H1 (cell line): Measurements from ENCODE around the gene NPHP4. TPM values are rescaled to one million over a fixed set of nuclear protein-coding genes. Genes with fewer than 3 reads are reported as not detected.

ENCODE experiments used
- CTCF ChIA-PET: fragments of 300-600 bp; sonication (Branson Sonifier 250); formaldehyde crosslinking; loops from one replicate; lab custom pipeline; 2021; ENCODE audit not compliant: partially characterized antibody; lab: Charles Lee
- POLR2A ChIA-PET: fragments of 300-600 bp; sonication (Branson Sonifier 250); formaldehyde crosslinking; loops from one replicate; lab custom pipeline; 2021; ENCODE audit warnings: inconsistent platforms; ENCODE audit not compliant: partially characterized antibody; lab: Charles Lee
- DNase-seq, 2 experiments: peaks; one replicate each; pipeline versions ENCODE4 v3.0.0 to v3.0.0-alpha.2; 2010 to 2022; ENCODE audit warnings: low spot score in 2 of 2, low read depth in 1 of 2, mixed read lengths in 1 of 2
- FAIRE-seq: peaks from 2 replicates; lab custom pipeline; 2011; peaks lifted over from hg19 to GRCh38; lab: Jason Lieb, UNC
- H2AFZ ChIP-seq: 2 replicates; pipeline ENCODE4 v1.8.1; 2012; ENCODE audit warnings: low read length, inconsistent platforms
- H2AK5ac ChIP-seq: 2 replicates; pipeline ENCODE4 v1.6.1; 2013; ENCODE audit warnings: low read depth, low read length
- H2BK120ac ChIP-seq: replicated peaks from 2 replicates; pipeline ENCODE3; 2013; ENCODE audit warnings: low read depth, low read length, inconsistent platforms
- H2BK12ac ChIP-seq: 2 replicates; pipeline ENCODE4 v1.6.1; 2013; ENCODE audit warnings: low read depth, low read length
- H2BK15ac ChIP-seq: 2 replicates; pipeline ENCODE4 v1.6.1; 2013; ENCODE audit warnings: low read length
- H2BK20ac ChIP-seq: 2 replicates; pipeline ENCODE4 v1.6.1; 2013; ENCODE audit warnings: low read length
- H2BK5ac ChIP-seq: 2 replicates; pipeline ENCODE4 v1.6.1; 2013; ENCODE audit warnings: low read depth, low read length
- H3K14ac ChIP-seq: 2 replicates; pipeline ENCODE4 v1.6.1; 2013; ENCODE audit warnings: inconsistent platforms; ENCODE audit not compliant: insufficient read length
- H3K18ac ChIP-seq: 2 replicates; pipeline ENCODE4 v1.6.1; 2013; ENCODE audit warnings: low read length; ENCODE audit errors: extremely low read depth
- H3K23ac ChIP-seq: 2 replicates; pipeline ENCODE4 v1.6.1; 2013; ENCODE audit warnings: inconsistent platforms; ENCODE audit not compliant: insufficient read length
- H3K23me2 ChIP-seq: 2 replicates; pipeline ENCODE4 v1.6.1; 2013; ENCODE audit warnings: low read depth, low read length
- H3K27ac ChIP-seq: 2 replicates; pipeline ENCODE4 v1.6.1; 2011; ENCODE audit warnings: low read depth, low read length, inconsistent platforms
- H3K27me3 ChIP-seq, 4 experiments: replicated peaks in 1 of 4; 1 replicate in 1 of 4; 2 replicates in 3 of 4; pipeline versions ENCODE4 v1.6.1 to v1.8.1; 2011 to 2013; ENCODE audit warnings: low read length in 3 of 4, mild to moderate bottlenecking in 3 of 4, inconsistent platforms in 2 of 4, mixed read lengths in 2 of 4, moderate library complexity in 1 of 4; ENCODE audit not compliant: control insufficient read depth in 3 of 4, insufficient read depth in 3 of 4; ENCODE audit errors: extremely low read depth in 1 of 4
- H3K36me3 ChIP-seq, 4 experiments: 2 replicates each; pipeline versions ENCODE4 v1.6.1 to v1.8.1; 2011 to 2013; ENCODE audit warnings: mild to moderate bottlenecking in 4 of 4, low read length in 3 of 4, moderate library complexity in 2 of 4, control low read depth in 1 of 4, inconsistent platforms in 1 of 4; ENCODE audit not compliant: insufficient read depth in 4 of 4, control insufficient read depth in 2 of 4
- H3K4ac ChIP-seq: replicated peaks from 2 replicates; pipeline ENCODE3; 2013; ENCODE audit warnings: low read length, low read depth, mixed read lengths, inconsistent platforms; ENCODE audit not compliant: insufficient read length
- H3K4me1 ChIP-seq, 4 experiments: replicated peaks in 1 of 4; 1 replicate in 1 of 4; 2 replicates in 3 of 4; pipeline versions ENCODE4 v1.6.1 to v1.8.1; 2011 to 2013; ENCODE audit warnings: low read length in 3 of 4, inconsistent platforms in 2 of 4, mixed read lengths in 1 of 4; ENCODE audit not compliant: insufficient read depth in 4 of 4, control insufficient read depth in 3 of 4
- H3K4me2 ChIP-seq, 2 experiments: 2 replicates each; pipeline versions ENCODE4 v1.6.1 to v1.8.1; 2011 to 2013; ENCODE audit warnings: low read depth in 2 of 2, low read length in 2 of 2, control low read depth in 1 of 2, inconsistent platforms in 1 of 2, mild to moderate bottlenecking in 1 of 2; ENCODE audit not compliant: insufficient read depth in 1 of 2
- H3K4me3 ChIP-seq, 4 experiments: fragments of 200-600, 300-600 bp in 1 of 4; sonication (generic), shearing (Covaris generic), sonication (Bioruptor Twin) in 1 of 4; 2 replicates each; pipeline versions ENCODE4 v1.5.1 to v1.8.1; 2011 to 2016; ENCODE audit warnings: low read length in 4 of 4, low read depth in 3 of 4, control low read depth in 2 of 4, inconsistent platforms in 2 of 4, mild to moderate bottlenecking in 2 of 4, mixed read lengths in 1 of 4, moderate library complexity in 1 of 4; ENCODE audit not compliant: insufficient read depth in 2 of 4; ENCODE audit errors: extremely low read depth in 1 of 4
- H3K56ac ChIP-seq: replicated peaks from 2 replicates; pipeline ENCODE3; 2013; ENCODE audit warnings: low read depth, mild to moderate bottlenecking, mixed read lengths, low read length, inconsistent platforms; ENCODE audit not compliant: insufficient read length
- H3K79me1 ChIP-seq: 2 replicates; pipeline ENCODE4 v1.6.1; 2013; ENCODE audit warnings: low read depth, low read length, control low read depth
- H3K79me2 ChIP-seq, 2 experiments: 2 replicates each; pipeline versions ENCODE4 v1.6.1 to v1.8.1; 2012 to 2013; ENCODE audit warnings: low read length in 2 of 2, mild to moderate bottlenecking in 2 of 2, inconsistent platforms in 1 of 2; ENCODE audit not compliant: insufficient read depth in 2 of 2, control insufficient read depth in 1 of 2
- H3K9ac ChIP-seq, 4 experiments: replicated peaks in 1 of 4; 1 replicate in 1 of 4; 2 replicates in 3 of 4; pipeline versions ENCODE4 v1.6.1 to v1.8.1; 2011 to 2013; ENCODE audit warnings: low read depth in 3 of 4, low read length in 3 of 4, control low read depth in 2 of 4, mild to moderate bottlenecking in 2 of 4, moderate library complexity in 2 of 4, inconsistent platforms in 1 of 4; ENCODE audit errors: extremely low read depth in 1 of 4
- H3K9me3 ChIP-seq, 2 experiments: 2 replicates each; pipeline versions ENCODE4 v1.6.1 to v1.8.1; 2012 to 2013; ENCODE audit warnings: mild to moderate bottlenecking in 2 of 2, moderate library complexity in 2 of 2, control low read depth in 1 of 2, inconsistent platforms in 1 of 2, low read depth in 1 of 2, low read length in 1 of 2, mixed read lengths in 1 of 2; ENCODE audit not compliant: insufficient read depth in 2 of 2
- H4K20me1 ChIP-seq, 2 experiments: replicated peaks in 1 of 2; 2 replicates each; pipeline versions ENCODE3 to v1.8.1; 2011 to 2013; ENCODE audit warnings: inconsistent platforms in 2 of 2, low read length in 2 of 2, mild to moderate bottlenecking in 1 of 2; ENCODE audit not compliant: insufficient read depth in 2 of 2, control insufficient read depth in 1 of 2
- H4K5ac ChIP-seq: 2 replicates; pipeline ENCODE4 v1.6.1; 2013; ENCODE audit warnings: low read length, low read depth, mixed read lengths, inconsistent platforms; ENCODE audit not compliant: insufficient read length
- H4K8ac ChIP-seq: 2 replicates; pipeline ENCODE4 v1.8.0; 2013; ENCODE audit warnings: mild to moderate bottlenecking, moderate library complexity, low read length, inconsistent platforms; ENCODE audit not compliant: insufficient read depth; ENCODE audit errors: extremely low read depth
- H4K91ac ChIP-seq: replicated peaks from 2 replicates; pipeline ENCODE3; 2013; ENCODE audit warnings: low read length, mixed read lengths, inconsistent platforms; ENCODE audit not compliant: insufficient read length
- E2F6 ChIP-seq: IDR thresholded peaks from 2 replicates; pipeline ENCODE4 v1.6.1; 2012; ENCODE audit warnings: inconsistent platforms
- EP300 ChIP-seq, 2 experiments: IDR thresholded peaks; 1 replicate in 1 of 2; 2 replicates in 1 of 2; pipeline ENCODE4 v1.6.1; 2011 to 2012; ENCODE audit warnings: low read depth in 2 of 2, low read length in 2 of 2, mild to moderate bottlenecking in 2 of 2, borderline replicate concordance in 1 of 2, inconsistent platforms in 1 of 2, moderate library complexity in 1 of 2
- NRF1 ChIP-seq: IDR thresholded peaks from 2 replicates; pipeline ENCODE4 v1.6.1; 2011; ENCODE audit warnings: mild to moderate bottlenecking, low read depth, low read length, improper control_type of control experiment
- WGBS, 2 experiments: shearing (Covaris generic) in 1 of 2; methylation state at CpG; one replicate each; pipeline versions ENCODE4 v1.1.6 to v1.1.7; 2013 to 2015; ENCODE audit warnings: low lambda C conversion rate in 2 of 2, mixed read lengths in 2 of 2, inconsistent platforms in 1 of 2, low coverage in 1 of 2, missing lambda C conversion rate in 1 of 2; ENCODE audit not compliant: insufficient replicate concordance in 2 of 2, insufficient coverage in 1 of 2, insufficient read length in 1 of 2; ENCODE audit errors: extremely low coverage in 1 of 2, missing lambda C conversion rate in 1 of 2; 5-methylcytosine and 5-hydroxymethylcytosine counted together
- polyA plus RNA-seq, 7 experiments: library from polyadenylated mRNA; depleted of rRNA in 3 of 7; stranded (reverse) in 5 of 7; unstranded in 2 of 7; fragments of >200 nt in 5 of 7; fragments of 200-250 nt in 2 of 7; gene quantifications; 1 replicate in 5 of 7; 2 replicates in 1 of 7; 4 replicates in 1 of 7; pipeline versions ENCODE4 v1.2.1 to v1.2.3, GENCODE V29; 2011 to 2013; ENCODE audit warnings: missing spikeins in 2 of 7, mixed read lengths in 2 of 7
- total RNA-seq: library from RNA; stranded (reverse); fragmentation: NEBNext Ultra II Directional; extraction: Animal tissue kit (Norgen Biotek cat#: 25700); gene quantifications from 2 replicates; pipeline ENCODE4 v1.2.1, GENCODE V29; 2021

NPHP4 gene
- total and polyA plus RNA-seq, 2 of the 8 experiments (the other 6 are each of a cell fraction or from before 2014, with no cell fraction given) = 5.8 to 14.0 TPM

DNA sequence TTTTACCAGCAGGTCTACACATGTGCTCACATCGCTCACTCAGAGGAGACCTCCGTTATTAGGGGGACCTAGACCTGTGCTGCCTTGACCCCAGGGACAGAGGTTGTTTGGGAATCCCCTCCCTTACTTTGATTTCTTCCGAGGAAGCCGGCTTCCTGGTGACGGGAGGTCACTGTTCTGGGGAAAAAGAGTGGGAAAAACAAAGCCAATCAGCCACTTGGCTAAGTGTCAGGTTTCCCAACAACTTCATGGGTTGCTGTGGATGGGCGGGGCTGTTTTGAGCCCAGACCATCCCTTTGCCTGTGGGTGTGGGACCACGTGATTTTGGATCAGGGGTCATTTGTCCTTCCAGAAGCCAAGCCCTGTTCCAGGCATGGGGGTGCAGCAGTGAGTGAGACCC lies 46.4 kb upstream of the NPHP4 start:
- Histone ChIP-seq H3K14ac (no peak overlapping the region), H3K9me3 (no peaks in the 10 kb centered on the region), H3K56ac (no peak overlapping the region), H3K79me2 (no peaks in the 10 kb centered on the region), H3K79me1 (no peaks in the 10 kb centered on the region), H3K18ac (no peak overlapping the region; the same call in 1 of the 2 replicates), H2BK20ac (no peak overlapping the region), H2AK5ac (no peak overlapping the region), H3K4me3 (no peak overlapping the region), H4K5ac (no peak overlapping the region), H3K4me1 (peaks cover 0 to 13% (median 7%) of the 10 kb centered on the region in 4 experiments; a peak in 5 of 7 replicates), H3K23ac (no peak overlapping the region), H4K8ac (no peak overlapping the region), H3K27me3 (no peaks in the 10 kb centered on the region; a peak in 2 of 7 replicates), H2BK12ac (no peak overlapping the region), H3K4me2 (no peak overlapping the region), H3K27ac (no peak overlapping the region), H3K9ac (no peak overlapping the region), H2AFZ (no peak overlapping the region), H4K20me1 (peaks cover 2 to 6% of the 10 kb centered on the region in 2 experiments), H2BK120ac (no peak overlapping the region), H2BK5ac (no peak overlapping the region), H3K23me2 (0 out of 2 replicates have a peak, but pooled peaks cover 3% of the 10 kb centered on the region), H4K91ac (no peak overlapping the region), H3K4ac (no peak overlapping the region), H2BK15ac (no peak overlapping the region), H3K36me3 (no peaks in the 10 kb centered on the region)
- CTCF ChIA-PET = interaction anchor here (0.6 to 1.6 kb wide), 6 partner anchors 9 to 133 kb away, joined by 3 to 5 read pairs (median 3); no protein-coding TSS in a partner anchor
- DNase-seq (no peak), FAIRE-seq (no peak)
- WGBS, 2 experiments = 92% methylated on average over 7 of the region's 7 CpGs; no CpG with 5 or more reads in 1 of the 2 experiments
- TF ChIP-seq E2F6 (peak; percentile 66; the same call in 1 of the 2 replicates), NRF1 (no peak), EP300 (IDR thresholded peaks at IDR 0.05; ENCODE audit: borderline replicate concordance in 1 of 2, low read depth in 2 of 2, low read length in 2 of 2) (no peak)
- POLR2A ChIA-PET = no interaction called here
